ENCODE data around the gene PIBF1. TPM values are rescaled to one million over a fixed set of nuclear protein-coding genes. Genes with fewer than 3 reads are reported as not detected.
A peak's percentile ranks its signal among the peaks of the same experiment; 100 is the strongest.

PIBF1 gene, protein sequence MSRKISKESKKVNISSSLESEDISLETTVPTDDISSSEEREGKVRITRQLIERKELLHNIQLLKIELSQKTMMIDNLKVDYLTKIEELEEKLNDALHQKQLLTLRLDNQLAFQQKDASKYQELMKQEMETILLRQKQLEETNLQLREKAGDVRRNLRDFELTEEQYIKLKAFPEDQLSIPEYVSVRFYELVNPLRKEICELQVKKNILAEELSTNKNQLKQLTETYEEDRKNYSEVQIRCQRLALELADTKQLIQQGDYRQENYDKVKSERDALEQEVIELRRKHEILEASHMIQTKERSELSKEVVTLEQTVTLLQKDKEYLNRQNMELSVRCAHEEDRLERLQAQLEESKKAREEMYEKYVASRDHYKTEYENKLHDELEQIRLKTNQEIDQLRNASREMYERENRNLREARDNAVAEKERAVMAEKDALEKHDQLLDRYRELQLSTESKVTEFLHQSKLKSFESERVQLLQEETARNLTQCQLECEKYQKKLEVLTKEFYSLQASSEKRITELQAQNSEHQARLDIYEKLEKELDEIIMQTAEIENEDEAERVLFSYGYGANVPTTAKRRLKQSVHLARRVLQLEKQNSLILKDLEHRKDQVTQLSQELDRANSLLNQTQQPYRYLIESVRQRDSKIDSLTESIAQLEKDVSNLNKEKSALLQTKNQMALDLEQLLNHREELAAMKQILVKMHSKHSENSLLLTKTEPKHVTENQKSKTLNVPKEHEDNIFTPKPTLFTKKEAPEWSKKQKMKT
- total RNA-seq, result 10 to 100 TPM; 19.4 to 63.8 (median 40.2) TPM

DNA sequence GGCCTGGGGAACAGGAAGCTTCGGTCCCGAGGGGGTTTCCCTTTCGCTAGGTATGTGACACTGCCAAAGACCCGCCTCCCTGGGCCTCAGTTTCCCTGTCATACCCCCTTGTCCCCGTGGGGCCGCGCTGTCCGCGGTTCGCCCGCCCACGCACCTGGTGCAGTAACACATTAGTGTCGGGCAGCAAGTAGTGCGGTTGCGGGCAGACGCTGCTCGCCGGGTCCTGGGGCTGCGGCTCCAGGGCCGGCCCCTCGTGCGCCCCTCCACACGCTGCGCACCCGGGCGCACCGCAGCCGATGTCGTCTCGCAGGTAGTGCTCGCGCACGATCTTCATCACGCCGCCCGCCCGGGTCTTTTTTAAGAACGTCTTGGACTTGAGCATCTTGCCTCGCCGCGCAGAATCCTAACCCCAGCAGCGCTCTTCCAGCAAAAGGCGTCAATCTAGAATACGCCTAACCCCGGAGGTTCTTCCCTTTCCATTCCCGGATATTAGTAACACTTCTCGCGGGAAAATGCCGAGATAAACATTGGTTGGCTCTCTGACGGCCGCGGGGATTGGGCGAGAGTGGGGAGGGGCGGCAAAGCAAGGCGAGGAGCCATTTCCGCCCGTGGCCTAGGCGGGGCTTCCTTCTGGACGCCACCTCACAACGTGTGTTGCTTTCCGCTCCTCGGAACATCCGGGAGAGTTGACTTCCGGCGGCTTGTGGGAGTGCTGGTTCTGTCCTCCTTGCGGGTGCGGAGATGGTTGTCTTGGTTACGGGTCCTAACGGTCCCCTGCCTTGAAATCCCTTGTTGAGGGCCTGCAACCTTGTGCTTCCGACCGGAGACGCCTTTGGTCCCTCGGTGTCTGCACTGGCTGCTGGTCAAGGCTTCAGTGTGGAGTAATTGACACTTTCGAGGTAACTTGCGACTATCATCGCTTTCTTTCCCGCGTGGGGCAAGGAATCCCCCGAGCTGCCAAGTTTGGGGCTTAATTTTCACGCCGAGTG is at the start of gene PIBF1, which contains the start of gene DIS3:
Gene PIBF1 (plus strand): TSS at position 683 of the 989 bp plus-strand sequence. CDS start 1,337 bp downstream, outside the sequence.
Gene DIS3 (minus strand): TSS at position 450 of the 989 bp plus-strand sequence. CDS start 68 bp downstream, at position 382.
- peak; percentile 93 to 98 for DNase-seq (ENCODE audit: low spot score in 2 of 2)
- Histone ChIP-seq H3K4me3 (peak within 1 kb of the TSS; percentile 88 to 99 (median 97)), H3K27me3 (no peaks in the 10 kb centered on the region), H3K4me1 (peaks cover 0 to 73% (median 10%) of the 10 kb centered on the region in 4 donors), H3K9me3 (no peaks in the 10 kb centered on the region), H3K36me3 (peaks cover 0 to 35% (median 0%) of the 10 kb centered on the region in 3 donors), H3K27ac (peak within 1 kb of the TSS; percentile 74 to 97 (median 90))
- TF ChIP-seq EP300 (IDR thresholded peaks at IDR 0.05), result peak in 1 of 2 donors; percentile 91
- peak; percentile 45 to 81 for TF ChIP-seq POLR2A (IDR thresholded peaks at IDR 0.05)
- TF ChIP-seq, protein P1, sequence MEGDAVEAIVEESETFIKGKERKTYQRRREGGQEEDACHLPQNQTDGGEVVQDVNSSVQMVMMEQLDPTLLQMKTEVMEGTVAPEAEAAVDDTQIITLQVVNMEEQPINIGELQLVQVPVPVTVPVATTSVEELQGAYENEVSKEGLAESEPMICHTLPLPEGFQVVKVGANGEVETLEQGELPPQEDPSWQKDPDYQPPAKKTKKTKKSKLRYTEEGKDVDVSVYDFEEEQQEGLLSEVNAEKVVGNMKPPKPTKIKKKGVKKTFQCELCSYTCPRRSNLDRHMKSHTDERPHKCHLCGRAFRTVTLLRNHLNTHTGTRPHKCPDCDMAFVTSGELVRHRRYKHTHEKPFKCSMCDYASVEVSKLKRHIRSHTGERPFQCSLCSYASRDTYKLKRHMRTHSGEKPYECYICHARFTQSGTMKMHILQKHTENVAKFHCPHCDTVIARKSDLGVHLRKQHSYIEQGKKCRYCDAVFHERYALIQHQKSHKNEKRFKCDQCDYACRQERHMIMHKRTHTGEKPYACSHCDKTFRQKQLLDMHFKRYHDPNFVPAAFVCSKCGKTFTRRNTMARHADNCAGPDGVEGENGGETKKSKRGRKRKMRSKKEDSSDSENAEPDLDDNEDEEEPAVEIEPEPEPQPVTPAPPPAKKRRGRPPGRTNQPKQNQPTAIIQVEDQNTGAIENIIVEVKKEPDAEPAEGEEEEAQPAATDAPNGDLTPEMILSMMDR (IDR thresholded peaks at IDR 0.05), result peak in 3 of 5 experiments; percentile 5 to 33 (median 22)
- 0 to 1% methylated on average over 34 to 62 of the region's 81 CpGs for WGBS, 2 donors

DNA sequence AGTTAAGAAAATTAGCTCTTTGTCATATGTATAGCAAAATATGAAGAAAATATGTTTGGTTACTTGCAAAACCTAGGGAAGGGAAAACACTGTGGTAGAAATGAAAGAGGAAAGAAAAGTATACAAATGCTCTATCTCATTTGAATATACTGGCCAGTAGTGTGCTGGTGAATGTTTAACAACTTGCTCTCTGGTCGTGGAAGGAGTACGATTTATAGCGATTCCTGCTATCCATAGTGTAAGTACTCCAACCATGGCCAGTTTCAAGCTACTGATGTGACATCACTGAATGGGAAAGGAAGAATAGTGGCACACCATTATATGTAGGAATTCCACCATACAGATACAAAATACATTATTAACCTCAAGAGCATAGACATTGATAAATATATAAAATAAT is 44.9 kb upstream of the PIBF1 start:
- Histone ChIP-seq H3K4me1 (no peaks in the 10 kb centered on the region), H3K4me3 (no peak overlapping the region), H3K27me3 (no peaks in the 10 kb centered on the region), H3K36me3 (peaks cover 0 to 20% (median 0%) of the 10 kb centered on the region in 3 donors), H3K9me3 (no peaks in the 10 kb centered on the region), H3K27ac (no peak overlapping the region)
- TF ChIP-seq EP300 (IDR thresholded peaks at IDR 0.05), result no peak
- TF ChIP-seq, protein P1 (IDR thresholded peaks at IDR 0.05), result no peak
- TF ChIP-seq POLR2A (IDR thresholded peaks at IDR 0.05), result no peak
- 89 to 91% methylated on average over 3 of the region's 3 CpGs for WGBS, 2 donors
- DNase-seq (ENCODE audit: low spot score in 2 of 2), result no peak

DNA sequence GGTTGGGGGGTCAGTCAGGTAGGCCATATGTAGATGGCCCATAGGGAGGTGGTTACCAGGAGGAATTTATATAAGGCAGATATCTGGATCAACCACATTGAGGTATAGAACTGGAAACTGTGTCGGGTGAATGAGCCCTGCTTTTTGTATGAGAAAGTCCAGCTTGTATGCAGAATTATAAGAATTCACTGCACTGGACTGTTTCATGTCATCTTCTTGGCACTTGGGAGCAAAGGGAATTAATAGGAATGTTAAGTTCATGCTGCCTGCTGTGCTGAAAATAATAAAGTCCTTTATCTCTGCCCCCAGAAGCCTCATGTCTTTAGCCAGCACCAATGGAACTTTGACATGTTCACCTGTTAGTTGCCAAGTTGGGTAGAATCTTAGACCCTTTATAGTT is 41.9 kb upstream of the PIBF1 start:
- Histone ChIP-seq H3K4me1 (no peaks in the 10 kb centered on the region), H3K4me3 (no peak overlapping the region), H3K9me3 (no peaks in the 10 kb centered on the region), H3K27ac (no peak overlapping the region), H3K36me3 (peaks cover 0 to 21% (median 0%) of the 10 kb centered on the region in 3 donors), H3K27me3 (no peaks in the 10 kb centered on the region)
- no peak for TF ChIP-seq EP300 (IDR thresholded peaks at IDR 0.05)
- TF ChIP-seq, protein P1 (IDR thresholded peaks at IDR 0.05), result no peak
- TF ChIP-seq POLR2A (IDR thresholded peaks at IDR 0.05), result no peak
- no peak for DNase-seq (ENCODE audit: low spot score in 2 of 2)
- WGBS, 2 donors, result 70 to 73% methylated on average over 1 of the region's 1 CpG

DNA sequence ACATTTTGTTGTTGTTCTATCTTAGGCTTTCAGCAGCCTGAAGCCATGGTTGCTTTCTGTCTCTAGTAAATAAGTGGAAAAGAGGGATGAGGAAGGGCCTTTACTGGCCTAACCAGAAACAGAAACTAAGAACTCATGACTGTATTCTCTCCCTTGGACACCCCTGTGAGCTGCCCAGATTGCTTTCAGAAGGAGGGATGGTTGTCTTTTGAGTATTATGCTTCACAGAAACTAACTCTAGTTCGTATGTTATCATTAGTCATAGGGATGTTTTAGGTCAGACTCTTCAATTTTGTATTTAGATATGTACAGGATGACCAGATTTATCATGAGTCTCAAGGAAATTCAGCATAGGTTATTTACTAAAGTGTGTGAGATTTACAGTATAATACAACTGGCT is 36.7 kb upstream of the PIBF1 start:
- no peak for DNase-seq (ENCODE audit: low spot score in 2 of 2)
- H3K9me3 ChIP-seq, result no peaks in the 10 kb centered on the region
- no peak overlapping the region for H3K4me3 ChIP-seq
- WGBS, 2 donors, result 65 to 85% methylated on average over 1 of the region's 1 CpG
- TF ChIP-seq EP300 (IDR thresholded peaks at IDR 0.05) (no peak), POLR2A (IDR thresholded peaks at IDR 0.05) (no peak)
- TF ChIP-seq, protein P1 (IDR thresholded peaks at IDR 0.05), result no peak
- no peaks in the 10 kb centered on the region for H3K4me1 ChIP-seq
- no peaks in the 10 kb centered on the region for H3K27me3 ChIP-seq
- no peak overlapping the region for H3K27ac ChIP-seq
- peaks cover 0 to 53% (median 0%) of the 10 kb centered on the region in 3 donors for H3K36me3 ChIP-seq

Measured in tibial nerve (tissue), 4 donors.